Measurements from ENCODE around the gene MBOAT1.

Gene MBOAT1

GRCh38 chr6:20202324-20202658 is 10.0 kb downstream of the MBOAT1 start:
- TF ChIP-seq CTCF (IDR thresholded peaks at IDR 0.05; ENCODE audit: extremely low read depth, missing control alignments) = no peak
- DNase-seq (ENCODE audit: low spot score) = peak; percentile 17

GRCh38 chr6:20200761-20201630 is 11.3 kb downstream of the MBOAT1 start:
- DNase-seq (ENCODE audit: low spot score) = no peak
- no peak for TF ChIP-seq CTCF (IDR thresholded peaks at IDR 0.05; ENCODE audit: extremely low read depth, missing control alignments)

- no peak for DNase-seq (ENCODE audit: low spot score)
- no peak for TF ChIP-seq CTCF (IDR thresholded peaks at IDR 0.05; ENCODE audit: extremely low read depth, missing control alignments)
Measured at GRCh38 chr6:20198775-20199174, 13.5 kb downstream of the MBOAT1 start.

- no peak for TF ChIP-seq CTCF (IDR thresholded peaks at IDR 0.05; ENCODE audit: extremely low read depth, missing control alignments)
- DNase-seq (ENCODE audit: low spot score) = no peak
Measured at GRCh38 chr6:20198156-20198774, 14.0 kb downstream of the MBOAT1 start.

GRCh38 chr6:20197251-20197650 is 15.0 kb downstream of the MBOAT1 start:
- no peak for DNase-seq (ENCODE audit: low spot score)
- no peak for TF ChIP-seq CTCF (IDR thresholded peaks at IDR 0.05; ENCODE audit: extremely low read depth, missing control alignments)

- TF ChIP-seq CTCF (IDR thresholded peaks at IDR 0.05; ENCODE audit: extremely low read depth, missing control alignments) = no peak
- no peak for DNase-seq (ENCODE audit: low spot score)
Measured at GRCh38 chr6:20192625-20193024, 19.6 kb downstream of the MBOAT1 start.

- no peak for DNase-seq (ENCODE audit: low spot score)
Measured at GRCh38 chr6:20191992-20192391, 20.3 kb downstream of the MBOAT1 start.

More at GRCh38 chr6:20191992-20192391, 20.3 kb downstream of the MBOAT1 start:
- TF ChIP-seq CTCF (IDR thresholded peaks at IDR 0.05; ENCODE audit: extremely low read depth, missing control alignments) = no peak
